Right lobe of liver (tissue), 4 donors: ENCODE measurements around the gene ZNF180.

Source experiments
- POLR2A ChIP-seq: fragments of 450-650 bp; IDR thresholded peaks from one replicate; pipeline ENCODE4 v1.6.1; 2017; ENCODE audit warnings: antibody characterized with exemption, mild to moderate bottlenecking
- TF ChIP-seq, protein P1 (sequence below), 4 donors: fragments of 200-600 bp in 3 of 4; fragments of 450-650 bp in 1 of 4; IDR thresholded peaks; one replicate each; pipeline versions ENCODE4 v1.5.1 to v1.8.0; 2016 to 2022; ENCODE audit warnings: antibody characterized with exemption in 4 of 4, mild to moderate bottlenecking in 2 of 4
- donor health status: DM: no; HTN: no; CAD: no.
- donor health status: DM: no; HTN: no; CAD: no.
- donor health status: DM: no; HTN: yes; CAD: no.

DNA sequence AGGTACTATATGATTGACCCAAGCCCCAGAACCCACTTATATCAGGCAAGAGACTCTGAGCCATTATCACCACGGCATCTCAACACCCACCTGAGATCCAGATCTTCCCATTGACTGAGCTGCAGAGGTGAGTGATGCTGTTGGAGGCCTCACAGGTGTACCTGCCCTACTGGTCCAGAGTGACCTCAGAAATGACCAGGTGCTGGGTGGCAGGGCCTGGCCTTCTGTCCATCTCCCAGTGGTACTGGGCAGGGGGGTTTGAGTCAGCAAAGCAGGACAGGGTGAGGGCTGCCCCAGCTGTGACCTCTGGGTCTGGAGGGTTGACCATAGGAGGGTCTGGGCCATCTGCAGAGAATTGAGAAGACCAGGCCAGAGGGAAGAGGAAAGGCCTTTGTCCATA is 42.3 kb upstream of the ZNF180 start:
- TF ChIP-seq, protein P1, sequence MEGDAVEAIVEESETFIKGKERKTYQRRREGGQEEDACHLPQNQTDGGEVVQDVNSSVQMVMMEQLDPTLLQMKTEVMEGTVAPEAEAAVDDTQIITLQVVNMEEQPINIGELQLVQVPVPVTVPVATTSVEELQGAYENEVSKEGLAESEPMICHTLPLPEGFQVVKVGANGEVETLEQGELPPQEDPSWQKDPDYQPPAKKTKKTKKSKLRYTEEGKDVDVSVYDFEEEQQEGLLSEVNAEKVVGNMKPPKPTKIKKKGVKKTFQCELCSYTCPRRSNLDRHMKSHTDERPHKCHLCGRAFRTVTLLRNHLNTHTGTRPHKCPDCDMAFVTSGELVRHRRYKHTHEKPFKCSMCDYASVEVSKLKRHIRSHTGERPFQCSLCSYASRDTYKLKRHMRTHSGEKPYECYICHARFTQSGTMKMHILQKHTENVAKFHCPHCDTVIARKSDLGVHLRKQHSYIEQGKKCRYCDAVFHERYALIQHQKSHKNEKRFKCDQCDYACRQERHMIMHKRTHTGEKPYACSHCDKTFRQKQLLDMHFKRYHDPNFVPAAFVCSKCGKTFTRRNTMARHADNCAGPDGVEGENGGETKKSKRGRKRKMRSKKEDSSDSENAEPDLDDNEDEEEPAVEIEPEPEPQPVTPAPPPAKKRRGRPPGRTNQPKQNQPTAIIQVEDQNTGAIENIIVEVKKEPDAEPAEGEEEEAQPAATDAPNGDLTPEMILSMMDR (IDR thresholded peaks at IDR 0.05): no peak
- TF ChIP-seq POLR2A: no peak
